HepG2 (cell line): Measurements from ENCODE around the gene SREBF1. TPM values are rescaled to one million over a fixed set of nuclear protein-coding genes. Genes with fewer than 3 reads are reported as not detected.

Experiments used
- CBX1 ChIP-seq: IDR thresholded peaks from one replicate; pipeline ENCODE4 v1.6.1; 2016; ENCODE audit warnings: antibody characterized with exemption, low read depth
- HNRNPH1 ChIP-seq: fragments of 200-400 bp; formaldehyde crosslinking; optimal IDR thresholded peaks from 2 replicates; pipeline ENCODE3; 2017; ENCODE audit warnings: mild to moderate bottlenecking, low read depth, low read length
- MYC ChIP-seq: sonication (generic); formaldehyde crosslinking; IDR thresholded peaks from 2 replicates; pipeline ENCODE4 v1.9.0; 2021; ENCODE audit warnings: missing genetic modification reagents, borderline replicate concordance
- PATZ1 ChIP-seq: sonication (generic); formaldehyde crosslinking; IDR thresholded peaks from 2 replicates; pipeline ENCODE4 v1.4.0; 2020; ENCODE audit warnings: missing genetic modification reagents
- PRPF4 ChIP-seq: fragments of 200-400 bp; formaldehyde crosslinking; IDR thresholded peaks from 2 replicates; pipeline ENCODE4 v1.6.1; 2016; ENCODE audit warnings: low read length, low read depth; ENCODE audit not compliant: poor library complexity, severe bottlenecking
- SALL1 ChIP-seq: sonication (generic); formaldehyde crosslinking; IDR thresholded peaks from 2 replicates; pipeline ENCODE4 v1.8.0; 2022; ENCODE audit warnings: mild to moderate bottlenecking, missing genetic modification reagents
- SOX5 ChIP-seq: IDR thresholded peaks from 2 replicates; pipeline ENCODE4 v1.6.1; 2016; ENCODE audit warnings: borderline replicate concordance
- SRSF1 ChIP-seq: fragments of 200-400 bp; formaldehyde crosslinking; optimal IDR thresholded peaks from 2 replicates; pipeline ENCODE3; 2017; ENCODE audit warnings: mild to moderate bottlenecking, low read depth, low read length, moderate library complexity
- TRAFD1 ChIP-seq: sonication (generic); formaldehyde crosslinking; IDR thresholded peaks from 2 replicates; pipeline ENCODE4 v1.5.1; 2020; ENCODE audit warnings: missing genetic modification reagents, mild to moderate bottlenecking, borderline replicate concordance
- ZNF350 ChIP-seq: sonication (generic); formaldehyde crosslinking; IDR thresholded peaks from 2 replicates; pipeline ENCODE4 v1.4.0; 2020; ENCODE audit warnings: mild to moderate bottlenecking, low read depth, missing genetic modification reagents, borderline replicate concordance
- ZNF605 ChIP-seq: sonication (generic); formaldehyde crosslinking; IDR thresholded peaks from 2 replicates; pipeline ENCODE4 v1.8.0; 2022; ENCODE audit warnings: mild to moderate bottlenecking, missing genetic modification reagents
- polyA plus RNA-seq, 8 experiments: library from polyadenylated mRNA; depleted of rRNA in 3 of 8; stranded (reverse) in 7 of 8; unstranded in 1 of 8; fragments of >200 nt; fragmentation: Illumina TruSeq in 4 of 8; extraction: Trizol in 4 of 8; gene quantifications; 2 replicates each; pipeline versions ENCODE4 v1.2.1 to v1.2.3, GENCODE V29; 2011 to 2016; ENCODE audit warnings: low read depth in 4 of 8, missing spikeins in 1 of 8, mixed read lengths in 1 of 8; ENCODE audit not compliant: insufficient read depth in 1 of 8
- total RNA-seq, 5 experiments: library from RNA; depleted of rRNA; stranded (reverse); fragments of >200 nt; fragmentation: Illumina TruSeq; extraction: Trizol; gene quantifications; 2 replicates each; pipeline ENCODE4 v1.2.3, GENCODE V29; 2016; ENCODE audit warnings: low read depth in 1 of 5
- TF ChIP-seq, protein P1 (sequence below): sonication (generic); formaldehyde crosslinking; IDR thresholded peaks from 2 replicates; pipeline ENCODE4 v1.5.1; 2020; ENCODE audit warnings: mild to moderate bottlenecking, moderate library complexity, missing genetic modification reagents
- TF ChIP-seq, protein P2 (sequence below): IDR thresholded peaks from 2 replicates; pipeline ENCODE4 v1.6.1; 2012; ENCODE audit warnings: low read length, improper control_type of control experiment
- TF ChIP-seq, protein P3 (sequence below): sonication (generic); formaldehyde crosslinking; IDR thresholded peaks from 2 replicates; pipeline ENCODE4 v1.4.0; 2020; ENCODE audit warnings: missing genetic modification reagents, mild to moderate bottlenecking, borderline replicate concordance

Gene SREBF1
- total and polyA plus RNA-seq, 2 of the 13 experiments (the other 11 are each of a cell fraction or from before 2014, with no cell fraction given) = 34.3 to 38.0 TPM

DNA sequence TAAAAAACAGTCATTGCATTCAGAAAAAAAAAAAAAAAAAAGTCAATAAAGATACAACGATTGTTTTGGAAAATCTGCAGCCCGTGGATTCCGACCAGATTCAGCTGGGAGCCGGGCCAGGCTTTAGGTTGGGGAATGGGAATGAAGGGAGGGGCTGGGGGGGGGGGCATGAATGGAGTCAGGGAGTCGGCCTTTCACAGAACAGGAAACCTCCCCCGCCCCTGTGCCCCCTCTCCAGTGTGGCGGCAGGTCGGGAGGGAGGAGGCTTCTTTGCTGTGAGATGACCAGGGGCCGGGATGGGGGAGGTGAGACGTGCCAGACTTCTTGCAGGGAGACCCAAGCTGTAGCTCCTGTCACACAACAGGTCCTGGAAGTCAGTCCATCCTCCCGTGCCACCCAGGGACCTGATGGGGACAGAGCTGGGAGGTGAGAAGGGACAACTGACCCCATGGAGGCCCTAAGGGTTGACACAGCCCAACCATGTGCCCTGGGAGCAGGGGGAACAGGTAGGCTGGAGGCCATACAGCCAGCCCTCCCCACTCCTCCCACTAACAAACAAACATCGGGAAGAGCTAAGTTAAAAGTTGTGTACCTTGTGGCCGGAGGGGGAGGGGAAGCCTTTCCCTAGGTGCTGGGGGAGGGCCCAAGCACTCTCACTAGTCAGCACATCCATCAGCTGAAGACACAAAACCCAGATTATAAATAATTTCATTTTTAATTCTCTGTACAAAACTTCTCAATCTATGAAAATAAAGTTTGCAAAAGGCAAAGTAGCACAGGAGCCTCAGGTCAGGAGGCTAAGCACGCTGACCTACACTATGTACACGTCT lies 25.2 kb downstream of the SREBF1 start (continued):
- TF ChIP-seq ZNF350 = peak; percentile 24; the same call in 1 of the 2 replicates
- TF ChIP-seq PRPF4 = peak; percentile 64
- TF ChIP-seq, protein P1, sequence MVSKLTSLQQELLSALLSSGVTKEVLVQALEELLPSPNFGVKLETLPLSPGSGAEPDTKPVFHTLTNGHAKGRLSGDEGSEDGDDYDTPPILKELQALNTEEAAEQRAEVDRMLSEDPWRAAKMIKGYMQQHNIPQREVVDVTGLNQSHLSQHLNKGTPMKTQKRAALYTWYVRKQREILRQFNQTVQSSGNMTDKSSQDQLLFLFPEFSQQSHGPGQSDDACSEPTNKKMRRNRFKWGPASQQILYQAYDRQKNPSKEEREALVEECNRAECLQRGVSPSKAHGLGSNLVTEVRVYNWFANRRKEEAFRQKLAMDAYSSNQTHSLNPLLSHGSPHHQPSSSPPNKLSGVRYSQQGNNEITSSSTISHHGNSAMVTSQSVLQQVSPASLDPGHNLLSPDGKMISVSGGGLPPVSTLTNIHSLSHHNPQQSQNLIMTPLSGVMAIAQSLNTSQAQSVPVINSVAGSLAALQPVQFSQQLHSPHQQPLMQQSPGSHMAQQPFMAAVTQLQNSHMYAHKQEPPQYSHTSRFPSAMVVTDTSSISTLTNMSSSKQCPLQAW = peak; percentile 55
- peak; percentile 35; the same call in 1 of the 2 replicates for TF ChIP-seq SALL1 (CRISPR knock-in tag)
- TF ChIP-seq SRSF1 = peak; percentile 1
- TF ChIP-seq, protein P2, sequence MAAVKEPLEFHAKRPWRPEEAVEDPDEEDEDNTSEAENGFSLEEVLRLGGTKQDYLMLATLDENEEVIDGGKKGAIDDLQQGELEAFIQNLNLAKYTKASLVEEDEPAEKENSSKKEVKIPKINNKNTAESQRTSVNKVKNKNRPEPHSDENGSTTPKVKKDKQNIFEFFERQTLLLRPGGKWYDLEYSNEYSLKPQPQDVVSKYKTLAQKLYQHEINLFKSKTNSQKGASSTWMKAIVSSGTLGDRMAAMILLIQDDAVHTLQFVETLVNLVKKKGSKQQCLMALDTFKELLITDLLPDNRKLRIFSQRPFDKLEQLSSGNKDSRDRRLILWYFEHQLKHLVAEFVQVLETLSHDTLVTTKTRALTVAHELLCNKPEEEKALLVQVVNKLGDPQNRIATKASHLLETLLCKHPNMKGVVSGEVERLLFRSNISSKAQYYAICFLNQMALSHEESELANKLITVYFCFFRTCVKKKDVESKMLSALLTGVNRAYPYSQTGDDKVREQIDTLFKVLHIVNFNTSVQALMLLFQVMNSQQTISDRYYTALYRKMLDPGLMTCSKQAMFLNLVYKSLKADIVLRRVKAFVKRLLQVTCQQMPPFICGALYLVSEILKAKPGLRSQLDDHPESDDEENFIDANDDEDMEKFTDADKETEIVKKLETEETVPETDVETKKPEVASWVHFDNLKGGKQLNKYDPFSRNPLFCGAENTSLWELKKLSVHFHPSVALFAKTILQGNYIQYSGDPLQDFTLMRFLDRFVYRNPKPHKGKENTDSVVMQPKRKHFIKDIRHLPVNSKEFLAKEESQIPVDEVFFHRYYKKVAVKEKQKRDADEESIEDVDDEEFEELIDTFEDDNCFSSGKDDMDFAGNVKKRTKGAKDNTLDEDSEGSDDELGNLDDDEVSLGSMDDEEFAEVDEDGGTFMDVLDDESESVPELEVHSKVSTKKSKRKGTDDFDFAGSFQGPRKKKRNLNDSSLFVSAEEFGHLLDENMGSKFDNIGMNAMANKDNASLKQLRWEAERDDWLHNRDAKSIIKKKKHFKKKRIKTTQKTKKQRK = no peak
- TF ChIP-seq SOX5 = peak; percentile 60; the same call in 1 of the 2 replicates
- TF ChIP-seq, protein P3, sequence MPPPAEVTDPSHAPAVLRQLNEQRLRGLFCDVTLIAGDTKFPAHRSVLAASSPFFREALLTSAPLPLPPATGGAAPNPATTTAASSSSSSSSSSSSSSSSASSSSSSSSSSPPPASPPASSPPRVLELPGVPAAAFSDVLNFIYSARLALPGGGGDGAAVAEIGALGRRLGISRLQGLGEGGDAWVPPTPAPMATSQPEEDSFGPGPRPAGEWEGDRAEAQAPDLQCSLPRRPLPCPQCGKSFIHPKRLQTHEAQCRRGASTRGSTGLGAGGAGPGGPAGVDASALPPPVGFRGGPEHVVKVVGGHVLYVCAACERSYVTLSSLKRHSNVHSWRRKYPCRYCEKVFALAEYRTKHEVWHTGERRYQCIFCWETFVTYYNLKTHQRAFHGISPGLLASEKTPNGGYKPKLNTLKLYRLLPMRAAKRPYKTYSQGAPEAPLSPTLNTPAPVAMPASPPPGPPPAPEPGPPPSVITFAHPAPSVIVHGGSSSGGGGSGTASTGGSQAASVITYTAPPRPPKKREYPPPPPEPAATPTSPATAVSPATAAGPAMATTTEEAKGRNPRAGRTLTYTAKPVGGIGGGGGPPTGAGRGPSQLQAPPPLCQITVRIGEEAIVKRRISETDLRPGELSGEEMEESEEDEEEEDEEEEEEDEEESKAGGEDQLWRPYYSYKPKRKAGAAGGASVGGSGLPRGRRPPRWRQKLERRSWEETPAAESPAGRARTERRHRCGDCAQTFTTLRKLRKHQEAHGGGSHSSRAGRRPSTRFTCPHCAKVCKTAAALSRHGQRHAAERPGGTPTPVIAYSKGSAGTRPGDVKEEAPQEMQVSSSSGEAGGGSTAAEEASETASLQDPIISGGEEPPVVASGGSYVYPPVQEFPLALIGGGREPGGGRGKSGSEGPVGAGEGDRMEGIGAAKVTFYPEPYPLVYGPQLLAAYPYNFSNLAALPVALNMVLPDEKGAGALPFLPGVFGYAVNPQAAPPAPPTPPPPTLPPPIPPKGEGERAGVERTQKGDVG (CRISPR knock-in tag) = peak; percentile 21; the same call in 1 of the 2 replicates
- no peak for TF ChIP-seq HNRNPH1
- peak; percentile 24; the same call in 1 of the 2 replicates for TF ChIP-seq ZNF605 (CRISPR knock-in tag)
- TF ChIP-seq MYC (CRISPR knock-in tag) = peak; percentile 63
- peak; percentile 20 for TF ChIP-seq CBX1
- TF ChIP-seq PATZ1 (CRISPR knock-in tag) = peak; percentile 81
- TF ChIP-seq TRAFD1 (CRISPR knock-in tag) = no peak
